Central memory CD8-positive, alpha-beta T cell (primary cell): Measurements from ENCODE around the gene KCNJ11.
A peak's percentile ranks its signal among the peaks of the same experiment; 100 is the strongest.

Experiments used
- ATAC-seq: fragments of 150-1000 bp; cut with Tn5 transposase; replicated peaks from 2 replicates; pipeline ENCODE4 v1.10.0; 2022; ENCODE audit warnings: mild to moderate bottlenecking, moderate FRiP score, moderate number of reproducible peaks; ENCODE audit not compliant: poor library complexity, severe bottlenecking; ENCODE audit errors: extremely low read depth
- DNase-seq, 2 donors: peaks; one replicate each; pipeline ENCODE4 v3.0.0; 2021; ENCODE audit warnings: low spot score in 2 of 2
- H3K27ac Mint-ChIP-seq: one replicate; pipeline ENCODE4 v1.8.0; 2022; ENCODE audit warnings: low read depth, mild to moderate bottlenecking, moderate library complexity, mixed read lengths
- H3K27me3 Mint-ChIP-seq: one replicate; pipeline ENCODE4 v1.8.0; 2022; ENCODE audit warnings: mixed read lengths
- H3K36me3 Mint-ChIP-seq: one replicate; pipeline ENCODE4 v1.8.0; 2022; ENCODE audit warnings: mild to moderate bottlenecking, moderate library complexity, mixed read lengths; ENCODE audit not compliant: insufficient read depth
- H3K4me1 Mint-ChIP-seq: one replicate; pipeline ENCODE4 v1.8.0; 2022; ENCODE audit warnings: mixed read lengths
- H3K4me3 Mint-ChIP-seq: one replicate; pipeline ENCODE4 v1.8.0; 2022; ENCODE audit warnings: mild to moderate bottlenecking, moderate library complexity, mixed read lengths
- H3K9me3 Mint-ChIP-seq: one replicate; pipeline ENCODE4 v1.8.0; 2022; ENCODE audit warnings: mixed read lengths

KCNJ11 gene

GRCh38 chr11:17394743-17395390, 6.4 kb upstream of the KCNJ11 start:
- Mint-ChIP-seq H3K4me3 (no peak overlapping the region), H3K9me3 (no peaks in the 10 kb centered on the region), H3K27me3 (peaks cover 10% of the 10 kb centered on the region), H3K4me1 (no peaks in the 10 kb centered on the region), H3K27ac (no peak overlapping the region), H3K36me3 (peaks cover 1% of the 10 kb centered on the region)
- no peak for ATAC-seq
- no peak for DNase-seq

GRCh38 chr11:17393472-17393871, 5.0 kb upstream of the KCNJ11 start:
- DNase-seq = no peak
- no peak overlapping the region for H3K27ac Mint-ChIP-seq
- no peaks in the 10 kb centered on the region for H3K4me1 Mint-ChIP-seq
- no peak for ATAC-seq
- no peak overlapping the region for H3K4me3 Mint-ChIP-seq
- H3K36me3 Mint-ChIP-seq = peaks cover 2% of the 10 kb centered on the region
- no peaks in the 10 kb centered on the region for H3K9me3 Mint-ChIP-seq
- no peaks in the 10 kb centered on the region for H3K27me3 Mint-ChIP-seq

- Mint-ChIP-seq H3K36me3 (peaks cover 2% of the 10 kb centered on the region), H3K27me3 (no peaks in the 10 kb centered on the region), H3K9me3 (no peaks in the 10 kb centered on the region), H3K4me3 (no peak overlapping the region), H3K4me1 (no peaks in the 10 kb centered on the region), H3K27ac (no peak overlapping the region)
- DNase-seq = no peak
- no peak for ATAC-seq
These were observed 4.4 kb upstream of the KCNJ11 start for GRCh38 chr11:17392872-17393271.

- Mint-ChIP-seq H3K27me3 (no peaks in the 10 kb centered on the region), H3K4me1 (no peaks in the 10 kb centered on the region), H3K36me3 (peaks cover 2% of the 10 kb centered on the region), H3K27ac (no peak overlapping the region), H3K9me3 (no peaks in the 10 kb centered on the region), H3K4me3 (no peak overlapping the region)
- DNase-seq (no peak), ATAC-seq (no peak)
These were observed 3.3 kb upstream of the KCNJ11 start for GRCh38 chr11:17391493-17392355.

GRCh38 chr11:17389957-17390649, 1.6 kb upstream of the KCNJ11 start:
- peak overlapping the region; percentile 83 for H3K4me3 Mint-ChIP-seq
- H3K27me3 Mint-ChIP-seq = no peaks in the 10 kb centered on the region
- H3K4me1 Mint-ChIP-seq = no peaks in the 10 kb centered on the region
- DNase-seq (no peak), ATAC-seq (no peak)
- H3K9me3 Mint-ChIP-seq = no peaks in the 10 kb centered on the region
- H3K36me3 Mint-ChIP-seq = peaks cover 2% of the 10 kb centered on the region
- peak overlapping the region; percentile 74 for H3K27ac Mint-ChIP-seq

- Mint-ChIP-seq H3K27ac (peak overlapping the region; percentile 74), H3K4me1 (no peaks in the 10 kb centered on the region), H3K4me3 (peak overlapping the region; percentile 83), H3K9me3 (no peaks in the 10 kb centered on the region), H3K27me3 (no peaks in the 10 kb centered on the region), H3K36me3 (peaks cover 2% of the 10 kb centered on the region)
- ATAC-seq (peak; percentile 70), DNase-seq (peak; percentile 59 to 70)
These were observed 925 bp upstream of the KCNJ11 start for GRCh38 chr11:17389211-17389956.

GRCh38 chr11:17387811-17388210, 648 bp downstream of the KCNJ11 start:
- peaks cover 2% of the 10 kb centered on the region for H3K36me3 Mint-ChIP-seq
- H3K27ac Mint-ChIP-seq = no peak overlapping the region
- H3K9me3 Mint-ChIP-seq = no peaks in the 10 kb centered on the region
- H3K4me1 Mint-ChIP-seq = no peaks in the 10 kb centered on the region
- peak overlapping the region; percentile 83 for H3K4me3 Mint-ChIP-seq
- ATAC-seq (no peak), DNase-seq (no peak)
- H3K27me3 Mint-ChIP-seq = no peaks in the 10 kb centered on the region

- no peak for ATAC-seq
- no peaks in the 10 kb centered on the region for H3K27me3 Mint-ChIP-seq
- H3K9me3 Mint-ChIP-seq = no peaks in the 10 kb centered on the region
- no peak for DNase-seq
- H3K27ac Mint-ChIP-seq = no peak overlapping the region
- H3K4me1 Mint-ChIP-seq = no peaks in the 10 kb centered on the region
- H3K36me3 Mint-ChIP-seq = peaks cover 2% of the 10 kb centered on the region
- H3K4me3 Mint-ChIP-seq = peak overlapping the region; percentile 83
These were observed 1.2 kb downstream of the KCNJ11 start for GRCh38 chr11:17387254-17387653.

GRCh38 chr11:17386331-17387084, 2.0 kb downstream of the KCNJ11 start:
- no peak overlapping the region for H3K4me3 Mint-ChIP-seq
- H3K4me1 Mint-ChIP-seq = no peaks in the 10 kb centered on the region
- H3K9me3 Mint-ChIP-seq = no peaks in the 10 kb centered on the region
- no peak for ATAC-seq
- peaks cover 2% of the 10 kb centered on the region for H3K36me3 Mint-ChIP-seq
- H3K27me3 Mint-ChIP-seq = no peaks in the 10 kb centered on the region
- DNase-seq = no peak
- no peak overlapping the region for H3K27ac Mint-ChIP-seq

GRCh38 chr11:17385926-17386325, 2.5 kb downstream of the KCNJ11 start:
- Mint-ChIP-seq H3K9me3 (no peaks in the 10 kb centered on the region), H3K27ac (no peak overlapping the region), H3K4me3 (no peak overlapping the region), H3K4me1 (no peaks in the 10 kb centered on the region), H3K36me3 (peaks cover 2% of the 10 kb centered on the region), H3K27me3 (no peaks in the 10 kb centered on the region)
- ATAC-seq = no peak
- DNase-seq = no peak

GRCh38 chr11:17385492-17385891, 3.0 kb downstream of the KCNJ11 start:
- Mint-ChIP-seq H3K4me3 (no peak overlapping the region), H3K36me3 (peaks cover 2% of the 10 kb centered on the region), H3K27ac (no peak overlapping the region), H3K27me3 (no peaks in the 10 kb centered on the region), H3K4me1 (no peaks in the 10 kb centered on the region), H3K9me3 (no peaks in the 10 kb centered on the region)
- no peak for DNase-seq
- ATAC-seq = no peak
